C4-2B (cell line): Measurements from ENCODE around the gene EFNA5.

Experiments
- CTCF ChIP-seq: fragments of 450-650 bp; conservative IDR thresholded peaks from 2 replicates; pipeline ENCODE4 v1.5.1; 2017; ENCODE audit warnings: mild to moderate bottlenecking
- ZFX ChIP-seq: fragments of 450-650 bp; IDR thresholded peaks from 2 replicates; pipeline ENCODE4 v1.6.1; 2017

GRCh38 chr5:107602896-107603295 lies 67.8 kb downstream of the EFNA5 start:
- TF ChIP-seq CTCF (no peak), ZFX (no peak)
